OCI-LY3 (cell line): Measurements from ENCODE around the gene IPCEF1.
"Not testable (repeated sequence)": the region's sequence is repeated elsewhere in the genome, so short reads cannot be mapped to it uniquely, and the experiment has no call there.

Experiments used
- H2AFZ ChIP-seq: fragments of 200-600, 300-600 bp; shearing (Covaris generic); 2 replicates; pipeline ENCODE4 v1.6.0; 2014; ENCODE audit warnings: antibody characterized with exemption, low read depth, low read length
- H3K27ac ChIP-seq: fragments of 200-600, 300-600 bp; sonication (generic); 2 replicates; pipeline ENCODE4 v1.5.1; 2014; ENCODE audit warnings: mild to moderate bottlenecking, low read length, moderate library complexity, mixed read lengths
- H3K27me3 ChIP-seq: fragments of 200-600, 300-600 bp; sonication (generic); 2 replicates; pipeline ENCODE4 v1.6.1; 2014; ENCODE audit warnings: low read depth, low read length, mixed read lengths
- H3K36me3 ChIP-seq: fragments of 200-600, 300-600 bp; sonication (generic); replicated peaks from 2 replicates; pipeline ENCODE3; 2014; ENCODE audit warnings: low read depth, low read length, mixed read lengths
- H3K4me1 ChIP-seq: fragments of 300-600, 200-600 bp; sonication (generic); 2 replicates; pipeline ENCODE4 v1.6.1; 2014; ENCODE audit warnings: low read length, mixed read lengths
- H3K4me2 ChIP-seq: fragments of 200-600, 300-600 bp; sonication (generic); 2 replicates; pipeline ENCODE4 v1.6.1; 2014; ENCODE audit warnings: low read length, mixed read lengths
- H3K4me3 ChIP-seq: fragments of 300-600, 200-600 bp; sonication (generic); 2 replicates; pipeline ENCODE4 v1.5.1; 2014; ENCODE audit warnings: antibody characterized with exemption, mild to moderate bottlenecking, low read length, moderate library complexity
- H3K79me2 ChIP-seq: fragments of 300-600, 200-600 bp; shearing (Covaris generic); 2 replicates; pipeline ENCODE4 v1.6.1; 2014; ENCODE audit warnings: mild to moderate bottlenecking, low read length, mixed read lengths
- H3K9ac ChIP-seq: fragments of 300-600, 200-600 bp; shearing (Covaris generic); 2 replicates; pipeline ENCODE4 v1.6.0; 2014; ENCODE audit warnings: mild to moderate bottlenecking, low read length, moderate library complexity
- H3K9me3 ChIP-seq: fragments of 200-600, 300-600 bp; shearing (Covaris generic); 2 replicates; pipeline ENCODE4 v1.6.1; 2014; ENCODE audit warnings: low read length, mixed read lengths; ENCODE audit not compliant: insufficient read depth
- H4K20me1 ChIP-seq: fragments of 200-600, 300-600 bp; sonication (generic); 2 replicates; pipeline ENCODE4 v1.6.1; 2016; ENCODE audit warnings: low read length, mixed read lengths; ENCODE audit not compliant: insufficient read depth
- EZH2phosphoT487 ChIP-seq: fragments of 200-600 bp; shearing (Covaris generic); IDR thresholded peaks from 2 replicates; pipeline ENCODE4 v1.6.1; 2018; ENCODE audit warnings: antibody characterized with exemption, mixed run types, low read depth
- TF ChIP-seq, protein P1 (sequence below): fragments of 200-600, 300-600 bp; sonication (generic); IDR thresholded peaks from 2 replicates; pipeline ENCODE4 v1.5.1; 2014; ENCODE audit warnings: antibody characterized with exemption, low read length, low read depth

IPCEF1 gene

DNA sequence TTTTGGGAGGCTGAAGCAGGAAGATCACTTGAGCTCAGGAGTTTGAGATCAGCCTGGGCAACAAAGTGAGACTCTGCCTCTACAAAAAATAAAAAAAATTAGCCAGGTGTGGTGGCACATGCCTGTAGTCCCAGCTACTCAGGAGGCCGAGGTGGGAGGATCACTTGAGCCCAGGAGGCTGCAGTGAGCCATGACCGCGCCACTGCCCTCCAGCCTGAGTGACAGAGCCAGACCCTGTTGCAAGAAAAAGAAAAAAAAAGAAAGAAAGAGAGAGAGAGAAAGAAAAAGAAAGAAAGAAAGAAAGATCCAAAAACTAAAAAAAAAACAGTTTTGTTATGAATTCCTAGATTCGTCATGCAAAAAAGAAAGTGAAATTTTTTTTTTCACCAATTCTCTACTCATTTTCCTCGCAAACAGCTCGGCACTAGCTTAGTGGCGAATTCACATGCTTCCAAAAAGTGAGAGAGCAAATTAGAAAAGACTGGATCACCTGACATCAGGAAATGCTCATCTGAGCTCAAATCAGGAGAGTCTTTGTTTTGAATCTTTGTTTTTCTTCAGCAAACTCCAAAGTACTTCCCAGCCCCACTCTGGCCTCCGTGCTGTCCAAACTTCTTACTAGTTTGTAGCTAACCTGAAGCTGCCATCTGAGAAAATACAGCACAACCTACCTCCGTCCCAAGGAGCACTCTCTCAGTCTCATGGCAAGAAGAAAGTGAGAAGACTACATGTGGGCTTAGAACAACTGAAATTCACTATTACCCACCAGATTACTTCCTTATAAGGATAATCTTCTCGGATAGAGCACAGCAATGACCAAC, 27.0 kb downstream of the IPCEF1 start:
- Histone ChIP-seq H3K9ac (peak overlapping the region; percentile 38; the same call in 1 of the 2 replicates), H3K4me3 (peak overlapping the region; percentile 59), H3K9me3 (no peaks in the 10 kb centered on the region), H3K27ac (no peak overlapping the region), H3K4me2 (peak overlapping the region; percentile 61), H3K36me3 (no peaks in the 10 kb centered on the region), H2AFZ (peak overlapping the region; percentile 83), H4K20me1 (no peaks in the 10 kb centered on the region), H3K27me3 (no peaks in the 10 kb centered on the region), H3K4me1 (peaks cover 16% of the 10 kb centered on the region), H3K79me2 (no peaks in the 10 kb centered on the region)
- TF ChIP-seq EZH2phosphoT487: no peak
- TF ChIP-seq, protein P1, sequence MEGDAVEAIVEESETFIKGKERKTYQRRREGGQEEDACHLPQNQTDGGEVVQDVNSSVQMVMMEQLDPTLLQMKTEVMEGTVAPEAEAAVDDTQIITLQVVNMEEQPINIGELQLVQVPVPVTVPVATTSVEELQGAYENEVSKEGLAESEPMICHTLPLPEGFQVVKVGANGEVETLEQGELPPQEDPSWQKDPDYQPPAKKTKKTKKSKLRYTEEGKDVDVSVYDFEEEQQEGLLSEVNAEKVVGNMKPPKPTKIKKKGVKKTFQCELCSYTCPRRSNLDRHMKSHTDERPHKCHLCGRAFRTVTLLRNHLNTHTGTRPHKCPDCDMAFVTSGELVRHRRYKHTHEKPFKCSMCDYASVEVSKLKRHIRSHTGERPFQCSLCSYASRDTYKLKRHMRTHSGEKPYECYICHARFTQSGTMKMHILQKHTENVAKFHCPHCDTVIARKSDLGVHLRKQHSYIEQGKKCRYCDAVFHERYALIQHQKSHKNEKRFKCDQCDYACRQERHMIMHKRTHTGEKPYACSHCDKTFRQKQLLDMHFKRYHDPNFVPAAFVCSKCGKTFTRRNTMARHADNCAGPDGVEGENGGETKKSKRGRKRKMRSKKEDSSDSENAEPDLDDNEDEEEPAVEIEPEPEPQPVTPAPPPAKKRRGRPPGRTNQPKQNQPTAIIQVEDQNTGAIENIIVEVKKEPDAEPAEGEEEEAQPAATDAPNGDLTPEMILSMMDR: no peak

DNA sequence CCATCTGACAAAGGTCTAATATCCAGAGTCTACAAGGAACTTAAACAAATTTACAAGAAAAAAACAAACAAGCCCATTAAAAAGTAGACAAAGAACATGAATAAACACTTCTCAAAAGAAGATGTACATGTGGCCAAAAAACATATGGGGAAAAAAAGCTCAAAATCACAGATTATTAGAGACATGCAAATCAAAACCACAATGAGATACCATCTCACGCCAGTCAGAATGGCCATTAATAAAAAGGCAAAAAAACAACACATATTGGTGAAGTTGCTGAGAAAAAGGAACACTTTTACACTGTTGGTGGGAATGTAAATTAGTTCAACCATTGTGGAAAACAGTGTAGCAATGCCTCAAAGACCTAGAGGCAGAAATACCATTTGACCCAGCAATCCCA, 29.3 kb downstream of the IPCEF1 start:
- not testable (repeated sequence) for H3K9me3 ChIP-seq, H3K4me3 ChIP-seq, H3K79me2 ChIP-seq, H3K9ac ChIP-seq, H4K20me1 ChIP-seq, H3K4me2 ChIP-seq, H3K27ac ChIP-seq, H3K4me1 ChIP-seq, H3K36me3 ChIP-seq, H3K27me3 ChIP-seq, H2AFZ ChIP-seq

DNA sequence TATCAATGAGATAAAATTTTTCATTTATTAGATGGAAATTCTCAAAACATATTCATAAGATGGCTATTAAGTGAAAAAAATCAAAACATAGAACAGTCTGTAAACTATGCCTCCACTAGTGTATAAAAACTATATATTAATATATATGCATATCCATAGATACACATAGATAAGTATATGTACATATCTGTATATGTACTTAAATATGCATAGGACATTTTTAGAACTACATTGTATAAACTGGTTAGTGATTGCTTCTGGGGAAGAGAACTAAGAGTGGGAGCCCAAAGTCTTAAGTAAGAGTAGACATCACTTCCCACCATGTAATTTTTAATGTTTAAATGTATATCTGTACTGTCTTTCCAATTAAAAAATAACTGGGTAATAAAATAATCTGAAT, 31.5 kb downstream of the IPCEF1 start:
- Histone ChIP-seq H3K4me3 (no peak overlapping the region), H3K79me2 (no peaks in the 10 kb centered on the region)

DNA sequence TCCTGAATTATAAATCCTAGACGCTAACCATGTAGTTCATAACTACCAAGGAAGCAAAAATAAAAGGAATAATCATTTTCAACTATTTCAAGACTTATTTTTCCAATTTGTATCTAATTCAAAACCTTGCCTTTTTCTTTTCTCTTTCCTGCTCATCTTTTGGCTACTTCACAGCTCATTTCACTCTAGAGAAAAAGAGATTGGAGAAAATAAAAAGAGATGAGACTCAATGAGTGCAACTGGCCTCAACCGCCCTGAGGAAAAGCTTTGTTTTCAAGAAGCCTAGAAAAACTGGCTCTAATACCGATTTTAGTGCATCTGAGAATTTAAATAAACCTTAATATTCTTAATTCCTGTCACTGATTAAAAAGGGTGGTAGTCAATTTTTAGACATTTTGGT, 36.4 kb downstream of the IPCEF1 start:
- H3K27me3 ChIP-seq: 0 out of 2 replicates have a peak, but pooled peaks cover 9% of the 10 kb centered on the region
- H3K36me3 ChIP-seq: no peaks in the 10 kb centered on the region
- no peak overlapping the region for H3K27ac ChIP-seq
- H4K20me1 ChIP-seq: no peaks in the 10 kb centered on the region
- H3K4me1 ChIP-seq: peaks cover 5% of the 10 kb centered on the region
- TF ChIP-seq, protein P1: no peak
- no peak for TF ChIP-seq EZH2phosphoT487
- H3K4me3 ChIP-seq: no peak overlapping the region
- H2AFZ ChIP-seq: no peak overlapping the region
- H3K4me2 ChIP-seq: no peak overlapping the region
- H3K9ac ChIP-seq: no peak overlapping the region
- no peaks in the 10 kb centered on the region for H3K79me2 ChIP-seq
- no peaks in the 10 kb centered on the region for H3K9me3 ChIP-seq

More for the DNA sequence above, 31.5 kb downstream of the IPCEF1 start:
- Histone ChIP-seq H3K4me2 (no peak overlapping the region), H3K9me3 (no peaks in the 10 kb centered on the region), H4K20me1 (no peaks in the 10 kb centered on the region), H3K36me3 (no peaks in the 10 kb centered on the region), H3K27me3 (0 out of 2 replicates have a peak, but pooled peaks cover 4% of the 10 kb centered on the region), H3K4me1 (peaks cover 7% of the 10 kb centered on the region), H3K27ac (no peak overlapping the region), H3K9ac (no peak overlapping the region), H2AFZ (no peak overlapping the region)
- TF ChIP-seq, protein P1: no peak
- no peak for TF ChIP-seq EZH2phosphoT487
